Activated CD4-positive, CD25-positive, alpha-beta regulatory T cell treated with anti-CD3 and anti-CD28 coated beads, Interleukin-2, amount 50 U/mL, for 16 hours (primary cell): ENCODE data around the gene IL1RAP.
"Not testable (repeated sequence)": the region's sequence is repeated elsewhere in the genome, so short reads cannot be mapped to it uniquely, and the experiment has no call there.

Source experiments
- DNase-seq: peaks from one replicate; pipeline ENCODE4 v3.0.0-alpha.2; 2020; ENCODE audit warnings: low read depth, low spot score

Gene IL1RAP

DNA sequence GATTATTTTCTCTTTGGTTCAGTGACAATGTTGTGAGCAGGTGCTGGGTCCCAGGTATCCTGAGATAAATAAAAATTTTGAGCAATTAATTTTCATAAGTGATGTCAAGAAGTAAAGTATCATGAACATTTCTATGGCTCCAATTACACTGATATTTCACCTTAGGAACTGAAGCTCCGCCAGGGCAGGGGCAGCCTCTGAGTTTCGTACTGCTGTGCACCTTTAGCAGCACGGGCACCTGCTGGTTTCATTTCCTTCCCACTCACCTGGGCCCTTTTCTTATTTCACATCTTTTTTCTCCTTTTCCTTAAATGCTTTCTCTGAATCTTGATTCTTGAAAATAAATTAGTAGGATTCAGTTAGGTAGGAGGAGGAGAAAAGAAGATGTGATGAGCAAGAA is 1.2 kb upstream of the IL1RAP start:
- no peak for DNase-seq

DNA sequence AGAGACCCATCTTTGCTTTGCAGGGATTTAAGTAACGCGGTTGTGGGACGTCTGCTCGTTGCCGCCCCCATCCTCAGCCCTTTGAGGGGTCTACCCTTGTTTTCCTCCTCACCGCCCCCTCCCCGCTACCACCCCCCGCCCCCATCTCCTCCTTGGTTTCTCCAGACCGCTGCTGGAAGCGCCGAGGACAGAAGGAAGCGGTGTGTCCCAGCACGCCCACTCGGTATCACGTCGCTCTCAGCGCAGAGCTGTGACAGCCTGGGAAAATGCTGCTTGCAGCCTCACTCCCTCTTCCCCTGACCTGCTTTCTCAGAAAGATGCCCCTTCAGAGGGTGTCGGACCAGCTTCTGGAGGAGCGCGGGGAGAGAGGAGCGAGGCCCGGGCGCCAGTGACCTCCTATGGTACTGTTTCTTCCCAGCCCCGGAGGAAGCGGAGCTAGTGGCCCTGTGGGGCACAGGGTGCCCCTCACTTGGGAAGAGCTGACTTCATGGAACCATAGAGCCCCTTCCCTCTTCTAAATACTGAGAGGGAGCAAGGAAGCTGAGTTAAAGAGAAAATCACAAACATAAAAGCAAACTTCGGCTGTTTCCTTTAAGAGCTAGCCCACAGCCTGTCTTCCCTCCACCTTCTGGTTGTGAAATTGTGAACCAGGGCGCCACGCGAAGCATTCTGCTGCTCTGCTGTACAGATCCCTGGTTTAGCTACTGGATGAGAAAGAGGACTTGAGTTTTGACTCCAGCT is 698 bp downstream of the IL1RAP start:
- no peak for DNase-seq

DNA sequence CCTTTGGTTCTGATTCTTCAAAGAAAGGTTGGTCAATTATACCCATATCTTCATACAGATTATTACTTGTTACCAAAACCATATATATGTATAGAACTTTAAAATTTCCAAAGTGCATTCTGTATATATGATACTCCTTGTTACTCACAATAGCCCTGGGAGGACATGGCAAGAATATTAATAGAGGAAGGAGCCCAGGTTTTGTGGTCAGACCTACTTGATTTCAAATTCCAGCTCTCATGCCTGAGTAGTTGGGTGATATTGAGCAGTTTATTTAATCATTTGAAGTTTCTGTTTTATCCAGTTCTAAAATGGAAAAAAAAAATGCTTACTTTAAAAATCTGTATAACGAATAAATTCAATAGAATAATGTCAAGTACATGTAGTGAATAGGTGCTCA is 2.5 kb downstream of the IL1RAP start:
- DNase-seq, result no peak

DNA sequence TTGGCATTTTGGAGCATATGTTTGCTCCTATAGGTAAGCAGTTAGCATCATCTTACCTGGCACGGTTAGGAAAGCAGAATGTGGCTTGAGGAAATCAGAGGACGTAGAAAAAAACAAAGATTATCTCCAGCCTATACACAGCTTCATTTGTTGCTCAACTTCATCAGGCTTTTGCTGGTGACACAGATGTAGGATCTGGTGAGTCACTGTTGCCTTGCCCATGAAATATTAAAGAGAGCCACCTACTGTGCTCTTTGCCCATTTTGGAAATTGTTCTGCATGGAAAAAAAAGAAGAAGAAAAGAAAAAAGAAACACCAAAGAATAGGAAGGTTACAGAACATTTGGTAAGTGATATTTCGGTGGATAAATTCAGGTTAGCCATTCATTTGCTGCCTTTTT is 3.8 kb downstream of the IL1RAP start:
- no peak for DNase-seq

DNA sequence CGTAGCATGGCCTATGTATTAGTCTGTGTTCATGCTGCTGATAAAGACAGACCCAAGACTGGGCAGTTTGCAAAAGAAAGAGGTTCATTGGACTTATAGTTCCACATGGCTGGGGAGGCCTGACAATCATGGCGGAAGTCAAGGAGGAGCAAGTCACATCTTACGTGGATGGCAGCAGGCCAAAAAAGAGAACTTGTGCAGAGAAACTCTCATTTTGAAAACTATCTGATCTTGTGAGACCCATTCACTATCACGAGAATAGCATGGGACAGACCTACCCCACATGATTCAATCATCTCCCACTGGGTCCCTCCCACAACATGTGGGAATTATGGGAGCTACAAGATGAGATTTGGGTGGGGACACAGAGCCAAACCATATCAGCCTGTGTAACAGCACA is 4.6 kb downstream of the IL1RAP start:
- DNase-seq, result not testable (repeated sequence)

DNA sequence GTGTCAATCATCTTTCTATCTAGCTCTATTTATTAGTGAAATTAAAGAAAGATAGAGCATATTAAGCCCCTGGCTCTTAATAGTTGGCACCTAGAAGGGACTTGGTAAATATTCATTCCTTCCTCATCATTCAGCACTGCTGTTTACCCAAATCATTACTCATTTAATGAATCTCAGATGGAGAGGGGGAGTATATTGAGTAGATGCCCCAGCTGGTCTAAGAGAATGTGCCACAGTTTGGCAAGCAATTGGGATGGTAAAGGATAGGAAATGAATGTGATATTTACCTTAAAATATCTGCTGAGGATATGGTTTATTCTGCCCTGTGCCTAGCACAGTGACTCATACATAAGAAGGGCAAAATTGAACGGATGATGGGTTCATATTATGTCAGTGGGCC is 6.0 kb downstream of the IL1RAP start:
- no peak for DNase-seq

DNA sequence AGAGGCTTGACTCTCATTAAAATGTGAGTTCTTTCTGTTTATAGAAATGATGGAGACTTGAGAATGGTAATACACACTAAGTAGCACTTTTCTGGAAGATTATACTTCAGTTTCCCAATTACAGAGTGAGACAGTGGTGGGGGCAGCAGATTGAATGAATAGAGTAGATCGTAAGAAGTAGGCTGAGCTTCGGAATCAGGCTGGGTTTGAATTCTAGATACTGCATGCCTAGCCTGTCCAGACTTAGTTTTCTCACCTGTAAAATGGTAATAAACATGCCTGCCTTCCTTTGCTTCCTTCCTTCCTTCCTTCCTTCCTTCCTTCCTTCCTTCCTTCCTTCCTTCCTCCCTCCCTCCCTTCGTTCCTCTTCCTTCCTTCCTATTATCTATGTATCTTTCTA is 8.1 kb downstream of the IL1RAP start:
- no peak for DNase-seq

DNA sequence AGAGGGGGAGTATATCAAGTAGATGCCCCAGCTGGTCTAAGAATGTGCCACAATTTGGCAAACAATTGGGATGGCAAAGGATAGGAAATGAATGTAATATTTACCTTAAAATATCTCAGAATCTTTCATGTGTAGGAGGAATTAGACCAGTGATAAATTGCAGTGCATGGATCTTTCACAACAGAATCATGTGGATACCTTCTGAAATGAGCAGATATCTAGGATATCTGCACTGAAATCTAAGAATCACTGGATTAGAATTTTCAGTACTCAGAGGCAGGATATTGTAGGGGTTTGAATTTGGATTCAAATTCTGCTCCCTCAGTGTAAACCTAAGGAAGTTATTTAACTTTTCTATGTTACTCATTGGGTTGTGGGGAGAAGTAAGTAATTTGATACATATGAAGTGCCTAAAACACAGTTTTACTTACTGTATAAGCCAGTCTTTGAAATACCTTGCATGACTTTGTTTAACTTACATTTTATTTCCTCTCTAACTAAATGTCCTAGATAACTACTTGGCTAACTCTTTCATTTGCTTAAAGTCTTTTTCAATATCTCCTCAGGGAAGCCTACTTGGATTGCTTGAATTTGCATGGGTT is 8.8 kb downstream of the IL1RAP start:
- no peak for DNase-seq

DNA sequence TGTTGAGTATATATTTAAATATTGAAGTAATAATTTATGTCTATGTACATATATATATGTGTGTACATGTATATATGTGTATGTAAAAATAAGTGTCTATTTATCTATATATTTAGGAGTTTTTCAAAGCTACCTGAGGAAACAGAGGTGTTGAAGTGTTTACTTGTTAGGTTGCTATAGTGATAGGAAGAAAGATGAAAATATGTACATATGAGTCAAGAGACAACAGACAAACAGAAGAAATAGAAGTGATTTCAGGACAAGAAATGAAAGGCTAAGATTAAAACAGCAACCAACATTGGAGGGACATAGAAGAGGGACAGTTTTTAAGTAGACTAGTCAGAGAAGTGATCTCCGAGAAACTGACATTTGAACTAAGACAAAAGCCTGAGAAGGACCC is 11.1 kb downstream of the IL1RAP start:
- no peak for DNase-seq

DNA sequence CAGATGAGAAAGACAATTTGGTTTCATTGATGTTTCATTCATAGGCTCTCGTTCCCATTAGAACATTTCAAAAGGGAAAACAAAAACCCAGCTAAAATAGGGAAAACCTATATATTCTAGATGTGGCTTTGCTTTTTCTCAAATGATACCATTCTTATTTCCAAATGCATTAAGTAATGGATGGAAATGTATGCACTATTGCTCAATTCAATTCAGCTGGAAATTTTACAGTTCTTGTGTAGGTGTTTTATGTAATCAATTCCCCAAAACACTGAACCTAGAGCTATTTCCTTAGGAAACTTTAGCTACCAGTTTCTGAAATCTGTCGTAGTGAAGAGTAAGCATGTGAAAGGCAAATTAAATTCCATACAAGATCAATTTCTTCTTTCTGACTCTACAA is 11.7 kb downstream of the IL1RAP start:
- DNase-seq, result no peak

DNA sequence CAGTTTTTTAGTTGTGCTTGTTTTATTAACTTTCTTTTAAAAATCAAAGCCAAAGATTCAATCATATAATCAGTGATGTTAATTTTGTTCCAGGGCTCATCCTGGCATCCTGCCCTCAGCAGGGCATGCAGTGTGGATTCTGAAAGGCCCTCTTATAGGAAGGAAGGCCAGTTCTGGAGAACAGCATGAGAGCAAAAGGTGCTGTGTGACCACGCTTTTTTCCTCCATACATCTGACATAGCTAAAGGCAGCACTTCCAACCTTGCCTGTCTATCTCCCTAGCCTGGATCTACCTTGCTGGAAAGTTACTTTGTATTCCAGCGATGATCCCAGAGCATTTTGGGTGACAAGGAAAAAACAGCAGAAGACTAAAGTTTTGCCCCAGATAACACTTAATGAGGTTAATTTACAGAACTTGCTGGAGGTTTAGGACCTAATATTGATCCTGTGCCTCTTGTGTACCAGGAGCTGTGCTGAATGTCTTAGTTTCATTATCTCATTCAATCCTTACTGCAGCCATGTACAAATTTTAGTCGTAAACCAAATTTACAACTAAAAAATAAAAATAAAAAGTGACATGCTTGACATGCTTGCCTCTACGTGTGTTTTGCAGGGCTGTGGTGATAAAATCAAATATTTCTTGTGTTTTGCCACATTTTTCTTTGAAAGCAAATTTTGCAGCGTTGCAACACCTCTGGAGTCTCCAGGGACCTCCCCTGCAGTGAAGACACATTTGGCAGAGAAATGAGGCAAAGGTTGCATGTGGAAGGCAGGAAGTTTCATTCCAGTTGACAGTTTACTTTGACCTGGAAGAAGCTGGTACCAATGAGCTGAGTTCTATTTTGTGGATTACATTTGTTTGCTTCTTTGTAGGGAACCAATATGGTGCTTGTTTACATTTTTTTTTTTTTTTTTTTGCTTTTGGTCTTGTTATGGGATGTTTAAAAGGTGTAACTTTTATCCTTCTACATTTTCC is 13.2 kb downstream of the IL1RAP start:
- DNase-seq, result no peak

DNA sequence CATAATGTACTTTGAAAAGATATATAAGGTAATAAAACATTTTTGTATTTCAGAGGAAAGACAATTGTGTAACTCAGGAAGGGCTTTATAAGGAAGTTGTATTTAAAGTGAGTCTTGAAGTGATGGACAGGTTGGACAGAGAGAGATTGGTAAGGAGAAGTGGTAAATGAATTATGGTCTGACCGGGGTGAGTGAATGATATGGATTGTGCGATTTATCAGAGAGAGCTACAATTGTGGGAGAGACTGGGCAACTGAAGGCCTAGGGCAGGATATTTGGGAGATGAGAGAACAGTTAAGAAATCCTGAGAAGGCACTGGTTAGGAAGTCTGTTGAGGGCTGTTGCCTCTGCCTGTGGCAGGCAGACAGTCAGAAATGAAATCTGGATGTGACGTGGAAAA is 14.8 kb downstream of the IL1RAP start:
- DNase-seq, result no peak

DNA sequence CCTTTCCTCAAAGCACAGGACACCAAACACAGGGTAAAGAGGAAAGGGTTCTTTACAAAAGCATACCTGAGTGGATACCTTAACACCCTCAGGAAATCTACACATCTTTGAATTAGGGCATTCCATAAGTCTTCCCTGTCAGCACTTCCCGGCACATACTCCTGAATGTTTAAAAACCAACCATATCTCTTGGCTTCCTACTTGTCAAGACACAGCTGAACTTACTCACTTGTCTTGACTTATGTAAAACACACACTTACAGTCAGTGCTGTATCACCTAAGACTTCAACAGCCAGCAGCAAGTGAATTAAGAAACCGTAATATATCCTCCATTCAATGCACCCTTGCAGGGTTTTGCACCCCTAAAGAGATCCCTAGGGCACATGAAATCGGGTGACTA is 17.5 kb downstream of the IL1RAP start:
- DNase-seq, result no peak

DNA sequence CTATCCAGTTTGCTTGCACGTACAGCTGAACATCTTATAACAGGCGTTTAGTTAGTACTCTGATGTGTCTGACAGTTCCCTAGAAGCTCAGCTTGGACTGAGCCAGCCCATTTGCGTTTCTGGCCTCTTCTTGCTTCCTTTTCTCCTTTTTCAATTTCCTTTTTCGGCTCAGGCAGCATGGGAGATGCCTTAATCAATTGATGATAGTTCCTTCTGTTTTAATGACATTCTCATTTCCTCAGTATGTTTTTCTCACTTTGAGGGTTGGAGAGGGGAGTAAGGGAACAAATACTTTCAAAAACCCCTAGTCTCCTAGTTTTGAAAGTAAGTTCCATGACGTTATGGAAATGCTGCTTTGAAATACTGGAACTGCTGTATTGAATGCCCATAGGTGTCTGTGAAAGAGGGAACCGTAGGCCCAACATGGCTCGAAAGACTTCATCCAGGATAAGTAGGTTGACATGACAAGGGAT is 18.9 kb downstream of the IL1RAP start:
- DNase-seq, result no peak

DNA sequence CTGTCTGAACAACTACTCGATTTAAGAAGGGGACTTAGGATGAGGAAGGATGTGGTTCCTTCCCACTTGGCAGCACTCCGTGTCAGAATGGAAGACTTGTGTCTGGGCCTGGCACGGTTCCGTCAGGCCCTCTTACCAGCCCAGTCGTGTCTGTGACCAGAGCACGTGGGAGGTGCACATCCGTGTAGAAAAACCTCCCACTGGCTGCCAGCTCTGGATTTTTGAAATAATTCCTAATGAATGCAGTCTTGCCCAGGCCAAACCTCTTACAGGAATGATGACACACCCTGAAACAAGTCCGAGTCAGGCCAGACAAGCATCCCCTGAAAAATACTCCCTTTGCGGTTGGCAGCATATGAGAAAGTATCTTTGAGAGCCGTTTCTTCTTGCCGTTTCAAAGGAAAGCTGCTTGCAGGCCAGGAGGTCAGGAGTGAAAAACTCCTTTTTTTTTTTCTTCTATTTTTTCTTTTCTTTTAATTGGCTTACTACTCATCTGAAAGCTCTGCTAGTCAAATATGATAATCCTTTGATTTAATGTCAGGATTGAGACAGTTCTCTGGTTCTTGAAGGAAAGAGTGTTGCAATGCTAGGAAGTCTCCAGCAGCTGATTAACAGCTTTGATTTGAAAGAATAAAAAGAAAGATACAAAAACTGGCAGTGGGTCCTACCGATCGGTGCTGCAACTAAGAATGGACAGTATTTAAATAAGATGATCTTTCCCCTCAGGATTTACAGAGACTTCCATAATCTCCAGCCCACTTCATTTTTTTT is 19.8 kb downstream of the IL1RAP start:
- no peak for DNase-seq

DNA sequence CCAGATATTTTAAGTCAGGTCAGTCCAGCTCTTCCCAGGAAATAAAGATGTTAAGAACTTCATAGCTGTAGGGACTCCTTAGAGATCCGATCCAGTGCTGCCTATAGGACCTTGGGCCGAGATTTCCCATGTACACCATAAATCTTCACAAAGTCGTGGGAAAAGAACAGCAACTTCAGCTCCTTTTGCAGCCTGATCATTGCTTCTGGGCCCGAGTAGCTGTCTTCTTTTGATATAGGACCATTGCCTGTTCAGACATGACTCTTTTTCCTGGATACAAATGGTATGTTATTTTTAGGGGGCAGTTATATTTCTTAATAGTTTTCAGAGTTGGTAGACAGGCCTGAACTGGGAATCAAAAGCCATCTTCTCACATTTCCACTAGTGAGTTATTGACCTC is 20.5 kb downstream of the IL1RAP start:
- DNase-seq, result no peak

DNA sequence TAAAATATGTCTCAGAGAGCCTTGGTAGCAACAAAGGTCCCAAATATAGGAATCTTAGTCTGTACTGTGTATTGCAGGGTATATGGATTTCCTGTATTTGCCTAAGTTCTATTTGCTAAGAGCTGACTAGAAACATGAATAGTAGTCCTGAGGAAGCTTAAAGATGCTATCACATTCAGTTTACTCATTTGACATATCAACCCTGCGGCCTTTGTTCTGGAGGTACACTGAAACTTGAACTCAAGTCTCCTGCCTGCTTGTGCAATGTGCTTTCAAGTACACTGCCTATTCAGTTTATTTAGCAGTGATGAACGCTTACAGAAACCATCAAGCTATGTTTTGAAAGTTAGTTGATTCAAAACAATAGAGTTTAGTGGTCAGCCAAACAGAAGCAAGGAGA is 21.1 kb downstream of the IL1RAP start:
- DNase-seq, result no peak

DNA sequence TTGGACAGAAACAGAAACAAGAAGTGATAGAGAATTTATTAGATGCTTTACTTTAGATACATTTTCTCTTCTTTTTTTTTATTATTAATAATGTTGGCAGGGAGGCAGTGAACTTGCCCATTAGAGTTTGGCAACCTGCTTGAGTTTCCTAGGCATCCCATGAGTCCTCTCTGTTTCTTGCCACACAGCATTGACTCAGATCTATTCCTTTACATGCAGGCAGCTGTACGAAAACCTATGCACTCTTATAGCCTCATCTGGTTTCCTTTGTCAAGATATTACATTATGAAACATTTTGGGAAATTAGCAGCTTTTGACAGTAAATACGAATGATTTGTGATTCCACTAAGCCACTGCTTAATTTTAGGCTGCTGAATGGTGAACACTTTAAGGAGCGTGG is 23.3 kb downstream of the IL1RAP start:
- DNase-seq, result no peak

DNA sequence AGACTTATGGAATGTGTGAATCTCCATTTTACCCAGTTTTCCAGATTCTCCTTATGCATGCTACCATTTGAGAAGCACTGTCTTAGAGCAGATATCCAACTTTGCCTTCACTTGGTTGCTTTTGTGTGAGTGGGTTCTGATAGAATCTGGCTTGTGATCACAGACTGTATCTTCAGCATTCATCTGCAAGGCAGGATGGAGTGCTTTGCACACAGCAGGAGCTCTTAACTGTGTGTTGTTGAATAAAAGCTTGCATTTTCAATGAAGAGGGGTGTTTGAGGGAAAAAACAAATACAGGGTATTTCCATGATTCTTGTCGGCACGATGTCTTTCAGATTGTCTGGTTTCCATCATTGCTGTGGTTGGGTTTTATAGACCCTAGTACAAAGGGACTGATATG is 24.4 kb downstream of the IL1RAP start:
- DNase-seq, result no peak

DNA sequence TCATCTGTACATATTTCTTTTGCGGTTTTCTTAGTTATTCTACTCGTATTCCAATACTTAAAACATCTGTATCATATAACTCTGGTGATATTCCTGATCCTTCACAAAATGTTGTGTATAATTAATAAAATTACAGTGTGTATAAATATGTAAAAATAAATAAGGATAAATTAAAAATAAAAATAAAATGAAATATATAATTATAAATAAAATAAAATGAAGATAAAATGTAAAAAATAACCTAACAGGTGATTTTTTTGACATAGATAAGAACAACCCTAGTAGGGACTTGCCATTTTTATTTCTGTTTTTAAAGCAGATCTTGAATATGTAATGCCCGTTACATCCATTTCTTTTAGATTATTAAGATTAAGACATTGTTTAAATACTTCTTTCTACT is 25.6 kb downstream of the IL1RAP start:
- no peak for DNase-seq

DNA sequence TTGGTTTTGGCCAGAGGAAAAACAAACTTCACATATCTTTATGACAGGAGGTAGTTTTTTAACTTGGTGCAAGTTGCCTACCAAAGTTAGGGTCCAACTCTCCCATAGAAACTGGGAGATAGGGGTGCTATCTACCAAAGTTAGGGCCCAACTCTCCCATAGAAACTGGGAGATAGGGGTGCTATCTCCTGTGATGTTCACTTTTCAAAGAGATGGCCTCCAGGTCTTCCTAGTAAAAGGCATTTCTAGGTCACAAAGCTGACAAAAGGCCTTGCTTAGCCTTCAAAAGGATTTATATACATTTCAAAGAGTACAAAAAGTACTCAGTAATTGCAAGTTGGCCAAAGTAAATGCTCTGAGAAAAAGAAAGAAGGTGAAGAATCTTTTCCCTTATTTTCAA is 27.1 kb downstream of the IL1RAP start:
- DNase-seq, result no peak

DNA sequence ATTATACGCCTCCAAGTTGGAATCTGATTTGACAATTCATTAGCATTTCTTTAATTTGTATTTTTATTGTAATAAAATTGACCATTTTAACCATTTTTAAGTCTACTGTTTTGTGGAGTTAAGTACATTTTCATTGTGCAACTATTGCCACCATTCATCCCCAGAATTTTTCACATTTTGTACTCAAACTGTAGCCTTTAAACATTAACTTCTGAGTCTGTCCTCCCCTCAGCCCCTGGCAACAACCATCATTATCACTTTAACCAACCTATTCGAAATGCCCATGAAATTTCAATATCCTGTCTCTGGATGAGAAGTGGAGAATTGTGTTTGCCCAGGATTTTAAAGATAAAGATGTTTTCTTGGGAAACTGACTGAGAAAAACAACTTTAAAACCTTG is 27.7 kb downstream of the IL1RAP start:
- DNase-seq, result no peak
